ENCODE measurements around the gene KRTAP6-1. TPM values are rescaled to one million over a fixed set of nuclear protein-coding genes. Genes with fewer than 3 reads are reported as not detected.

Gene KRTAP6-1
- total RNA-seq, 3 donors from 2014 or later, result not detected

DNA sequence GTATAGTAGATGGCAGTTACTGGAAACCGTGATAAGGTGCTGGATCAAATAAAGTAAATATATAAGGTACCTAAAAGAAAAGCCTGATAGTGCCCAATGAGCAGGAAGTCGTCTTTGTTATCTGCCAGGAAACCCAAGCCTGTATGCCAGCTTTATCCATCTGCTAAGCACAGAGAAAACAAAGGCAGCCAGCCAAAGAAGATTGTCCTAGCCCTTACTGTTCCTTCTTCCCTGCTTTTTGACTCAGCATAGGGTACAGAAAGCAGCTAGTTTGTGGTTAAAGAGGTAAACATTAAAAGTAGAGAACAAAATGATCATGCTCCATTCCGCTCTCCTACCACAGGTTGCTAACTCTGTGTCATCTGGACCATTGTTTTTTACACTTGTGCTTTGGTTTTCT lies 33.6 kb downstream of the KRTAP6-1 start:
- DNase-seq (no peak), ATAC-seq (no peak)
- TF ChIP-seq, protein P1, sequence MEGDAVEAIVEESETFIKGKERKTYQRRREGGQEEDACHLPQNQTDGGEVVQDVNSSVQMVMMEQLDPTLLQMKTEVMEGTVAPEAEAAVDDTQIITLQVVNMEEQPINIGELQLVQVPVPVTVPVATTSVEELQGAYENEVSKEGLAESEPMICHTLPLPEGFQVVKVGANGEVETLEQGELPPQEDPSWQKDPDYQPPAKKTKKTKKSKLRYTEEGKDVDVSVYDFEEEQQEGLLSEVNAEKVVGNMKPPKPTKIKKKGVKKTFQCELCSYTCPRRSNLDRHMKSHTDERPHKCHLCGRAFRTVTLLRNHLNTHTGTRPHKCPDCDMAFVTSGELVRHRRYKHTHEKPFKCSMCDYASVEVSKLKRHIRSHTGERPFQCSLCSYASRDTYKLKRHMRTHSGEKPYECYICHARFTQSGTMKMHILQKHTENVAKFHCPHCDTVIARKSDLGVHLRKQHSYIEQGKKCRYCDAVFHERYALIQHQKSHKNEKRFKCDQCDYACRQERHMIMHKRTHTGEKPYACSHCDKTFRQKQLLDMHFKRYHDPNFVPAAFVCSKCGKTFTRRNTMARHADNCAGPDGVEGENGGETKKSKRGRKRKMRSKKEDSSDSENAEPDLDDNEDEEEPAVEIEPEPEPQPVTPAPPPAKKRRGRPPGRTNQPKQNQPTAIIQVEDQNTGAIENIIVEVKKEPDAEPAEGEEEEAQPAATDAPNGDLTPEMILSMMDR (IDR thresholded peaks at IDR 0.05), result no peak
- Histone ChIP-seq H3K4me1 (ENCODE audit: low read depth) (no peaks in the 10 kb centered on the region), H3K9me3 (peaks cover 50% of the 10 kb centered on the region), H3K4me3 (no peak overlapping the region), H3K36me3 (ENCODE audit: low read depth) (no peaks in the 10 kb centered on the region)
- intact Hi-C loops (cut with DNase I, micrococcal nuclease), result no loop called here

DNA sequence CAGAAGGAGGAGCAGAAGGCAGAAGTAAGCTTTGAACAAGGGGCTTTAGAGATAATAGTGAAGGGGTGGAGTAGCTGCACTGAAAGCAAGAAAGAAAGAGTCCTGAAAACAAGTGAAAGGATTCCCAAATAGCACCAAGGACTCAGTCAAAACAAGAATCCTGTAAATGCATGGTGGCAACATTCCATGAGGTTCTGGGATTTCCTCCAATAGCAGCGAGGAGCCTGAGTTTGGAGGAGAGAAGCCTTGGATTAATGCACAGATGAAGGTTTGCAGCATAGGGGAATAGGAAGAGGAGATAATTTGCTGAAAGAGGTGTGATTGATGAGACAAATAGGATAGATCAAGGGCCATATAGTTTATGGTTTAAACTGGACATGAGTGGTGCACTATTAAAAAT lies 34.4 kb downstream of the KRTAP6-1 start:
- TF ChIP-seq, protein P1 (IDR thresholded peaks at IDR 0.05), result no peak
- intact Hi-C loops (cut with DNase I, micrococcal nuclease), result no loop called here
- DNase-seq, result no peak
- no peaks in the 10 kb centered on the region for H3K36me3 ChIP-seq (ENCODE audit: low read depth)
- no peak overlapping the region for H3K4me3 ChIP-seq
- no peaks in the 10 kb centered on the region for H3K4me1 ChIP-seq (ENCODE audit: low read depth)
- peaks cover 43% of the 10 kb centered on the region for H3K9me3 ChIP-seq
- no peak for ATAC-seq

GRCh38 chr21:30577766-30578165 lies 36.0 kb downstream of the KRTAP6-1 start:
- ATAC-seq (no peak), DNase-seq (no peak)
- TF ChIP-seq, protein P1 (IDR thresholded peaks at IDR 0.05), result no peak
- H3K36me3 ChIP-seq (ENCODE audit: low read depth), result no peaks in the 10 kb centered on the region
- peaks cover 44% of the 10 kb centered on the region for H3K9me3 ChIP-seq
- intact Hi-C loops (cut with DNase I, micrococcal nuclease), result no loop called here
- no peaks in the 10 kb centered on the region for H3K4me1 ChIP-seq (ENCODE audit: low read depth)
- no peak overlapping the region for H3K4me3 ChIP-seq

DNA sequence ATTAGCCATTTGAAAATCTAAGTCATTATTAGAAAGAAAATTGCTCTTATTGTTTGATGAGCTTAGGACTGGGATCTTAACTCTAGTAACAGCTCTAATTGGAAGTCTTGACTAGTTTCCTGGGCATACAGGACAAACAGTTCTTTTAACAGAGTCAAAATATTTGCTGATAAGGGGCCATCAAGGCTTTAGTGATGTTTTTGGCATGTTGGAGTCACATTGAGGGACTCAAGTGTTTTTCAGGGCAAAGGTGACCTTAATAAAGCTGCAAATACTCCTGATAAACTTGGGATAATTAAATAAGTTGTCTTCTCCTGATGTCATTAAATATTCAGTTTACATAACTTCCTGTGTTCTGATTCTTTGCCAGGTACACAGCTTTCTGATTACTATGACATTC lies 46.1 kb downstream of the KRTAP6-1 start:
- H3K4me1 ChIP-seq (ENCODE audit: low read depth), result no peaks in the 10 kb centered on the region
- ATAC-seq (no peak), DNase-seq (no peak)
- no peaks in the 10 kb centered on the region for H3K36me3 ChIP-seq (ENCODE audit: low read depth)
- intact Hi-C loops (cut with DNase I, micrococcal nuclease), result no loop called here
- TF ChIP-seq, protein P1 (IDR thresholded peaks at IDR 0.05), result no peak
- H3K9me3 ChIP-seq, result peaks cover 36% of the 10 kb centered on the region
- no peak overlapping the region for H3K4me3 ChIP-seq

DNA sequence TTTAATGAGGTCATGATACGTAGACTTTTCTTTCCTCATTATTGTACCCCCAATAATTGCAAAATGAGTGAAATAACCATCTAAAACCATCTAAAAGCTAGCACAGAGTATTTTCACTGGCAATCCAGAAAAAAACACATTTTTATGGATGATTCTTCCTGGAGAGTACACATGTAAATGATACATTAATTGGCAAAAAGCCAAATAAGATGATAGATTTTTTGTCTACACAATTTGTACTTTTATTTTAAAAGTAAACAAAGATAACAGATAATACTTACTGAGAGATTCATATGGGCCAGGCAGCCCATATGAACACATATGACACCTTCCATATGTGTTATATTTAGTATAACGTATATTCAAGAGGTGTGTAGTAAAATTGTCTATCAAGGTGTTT lies 50.1 kb downstream of the KRTAP6-1 start:
- no peak for ATAC-seq
- DNase-seq, result no peak
- Histone ChIP-seq H3K36me3 (ENCODE audit: low read depth) (no peaks in the 10 kb centered on the region), H3K4me1 (ENCODE audit: low read depth) (no peaks in the 10 kb centered on the region), H3K9me3 (peaks cover 45% of the 10 kb centered on the region), H3K4me3 (no peak overlapping the region)
- intact Hi-C loops (cut with DNase I, micrococcal nuclease), result no loop called here
- TF ChIP-seq, protein P1 (IDR thresholded peaks at IDR 0.05), result no peak

Other genes starting within 250 kb of the KRTAP6-1 start
- 10 to 100 TPM in 1 of 3 donors, 1 to 10 TPM in 1, under 1 TPM in 1; 0.47 to 15.0 (median 2.9) TPM for gene KRTAP13-2, start 241.7 kb downstream of the KRTAP6-1 start, total RNA-seq
- gene KRTAP13-1, start 217.9 kb downstream of the KRTAP6-1 start, total RNA-seq, result not detected
- gene KRTAP13-3, start 188.0 kb downstream of the KRTAP6-1 start, total RNA-seq, result not detected
- not detected for gene KRTAP13-4, start 183.7 kb downstream of the KRTAP6-1 start, total RNA-seq
- gene KRTAP15-1, start 173.7 kb downstream of the KRTAP6-1 start, total RNA-seq, result not detected
- gene KRTAP19-1, start 133.6 kb downstream of the KRTAP6-1 start, total RNA-seq, result not detected
- gene KRTAP19-2, start 126.5 kb downstream of the KRTAP6-1 start, total RNA-seq, result not detected
- gene KRTAP19-3, start 121.9 kb downstream of the KRTAP6-1 start, total RNA-seq, result not detected
- gene KRTAP19-4, start 116.8 kb downstream of the KRTAP6-1 start, total RNA-seq, result not detected
- gene KRTAP19-5, start 111.8 kb downstream of the KRTAP6-1 start, total RNA-seq, result not detected
- not detected for gene KRTAP19-6, start 72.1 kb downstream of the KRTAP6-1 start, total RNA-seq
- not detected for gene KRTAP19-7, start 52.6 kb downstream of the KRTAP6-1 start, total RNA-seq
- gene KRTAP22-2, start 23.5 kb downstream of the KRTAP6-1 start, total RNA-seq, result not detected
- gene KRTAP6-3, start 21.5 kb downstream of the KRTAP6-1 start, total RNA-seq, result not detected
- gene KRTAP6-2, start 15.0 kb downstream of the KRTAP6-1 start, total RNA-seq, result not detected
- not detected for gene KRTAP22-1, start 12.8 kb downstream of the KRTAP6-1 start, total RNA-seq
- gene KRTAP20-1, start 2.5 kb upstream of the KRTAP6-1 start, total RNA-seq, result not detected
- gene KRTAP20-4, start 6.7 kb upstream of the KRTAP6-1 start, total RNA-seq, result not detected
- not detected for gene KRTAP20-2, start 21.3 kb upstream of the KRTAP6-1 start, total RNA-seq
- gene KRTAP20-3, start 28.9 kb upstream of the KRTAP6-1 start, total RNA-seq, result not detected
- not detected for gene KRTAP21-3, start 104.8 kb upstream of the KRTAP6-1 start, total RNA-seq
- gene KRTAP21-2, start 133.3 kb upstream of the KRTAP6-1 start, total RNA-seq, result not detected
- not detected for gene KRTAP21-1, start 141.5 kb upstream of the KRTAP6-1 start, total RNA-seq
- not detected for gene KRTAP8-1, start 199.3 kb upstream of the KRTAP6-1 start, total RNA-seq
- gene KRTAP7-1, start 215.8 kb upstream of the KRTAP6-1 start, total RNA-seq, result not detected

All from mucosa of descending colon (tissue), 3 donors.